Osteoblast (primary cell): ENCODE results near the gene SURF2. TPM values are rescaled to one million over a fixed set of nuclear protein-coding genes. Genes with fewer than 3 reads are reported as not detected.

ENCODE experiments used
- DNase-seq: peaks from one replicate; pipeline ENCODE4 v3.0.0; 2011; ENCODE audit warnings: low spot score, mixed read lengths; ENCODE audit not compliant: insufficient read length; ENCODE audit errors: missing footprints
- H2AFZ ChIP-seq: 2 replicates; pipeline ENCODE4 v1.6.0; 2011; ENCODE audit warnings: mild to moderate bottlenecking, low read length
- H3K27ac ChIP-seq: 2 replicates; pipeline ENCODE4 v1.5.1; 2011; ENCODE audit warnings: mild to moderate bottlenecking, low read depth, low read length, moderate library complexity
- H3K27me3 ChIP-seq: 2 replicates; pipeline ENCODE4 v1.6.0; 2012; ENCODE audit warnings: mild to moderate bottlenecking, control low read depth, inconsistent platforms, low read length, moderate library complexity; ENCODE audit not compliant: insufficient read depth
- H3K36me3 ChIP-seq: 2 replicates; pipeline ENCODE4 v1.5.1; 2011; ENCODE audit warnings: mild to moderate bottlenecking, low read length, control low read depth, moderate library complexity; ENCODE audit not compliant: insufficient read depth
- H3K4me1 ChIP-seq: 2 replicates; pipeline ENCODE4 v1.5.1; 2011; ENCODE audit warnings: mild to moderate bottlenecking, low read length, control low read depth, moderate library complexity; ENCODE audit not compliant: insufficient read depth
- H3K4me2 ChIP-seq: 2 replicates; pipeline ENCODE4 v1.6.0; 2011; ENCODE audit warnings: mild to moderate bottlenecking, low read length; ENCODE audit not compliant: insufficient read depth
- H3K4me3 ChIP-seq: fragments of 200-600 bp; sonication (generic); 3 replicates; pipeline ENCODE4 v1.5.1; 2012; ENCODE audit warnings: mild to moderate bottlenecking, low read length, inconsistent platforms; ENCODE audit not compliant: insufficient read depth
- H3K79me2 ChIP-seq: 2 replicates; pipeline ENCODE4 v1.6.0; 2012; ENCODE audit warnings: mild to moderate bottlenecking, low read length, control low read depth, inconsistent platforms; ENCODE audit not compliant: insufficient read depth
- H3K9me3 ChIP-seq: 2 replicates; pipeline ENCODE4 v1.5.1; 2011; ENCODE audit warnings: low read depth, low read length, control low read depth
- H4K20me1 ChIP-seq: 2 replicates; pipeline ENCODE4 v1.6.0; 2012; ENCODE audit warnings: mild to moderate bottlenecking, low read length, control low read depth; ENCODE audit not compliant: insufficient read depth
- total RNA-seq: library from RNA; depleted of rRNA; stranded (reverse); fragments of >200 nt; gene quantifications from 2 replicates; pipeline ENCODE4 v1.2.3, GENCODE V29; 2012
- TF ChIP-seq, protein P1 (sequence below): IDR thresholded peaks from 2 replicates; pipeline ENCODE4 v1.5.1; 2011; ENCODE audit warnings: mild to moderate bottlenecking, low read depth, low read length, moderate library complexity; ENCODE audit errors: extremely low read depth

The SURF2 gene
- total RNA-seq, 1 donor = 15.2 TPM

DNA sequence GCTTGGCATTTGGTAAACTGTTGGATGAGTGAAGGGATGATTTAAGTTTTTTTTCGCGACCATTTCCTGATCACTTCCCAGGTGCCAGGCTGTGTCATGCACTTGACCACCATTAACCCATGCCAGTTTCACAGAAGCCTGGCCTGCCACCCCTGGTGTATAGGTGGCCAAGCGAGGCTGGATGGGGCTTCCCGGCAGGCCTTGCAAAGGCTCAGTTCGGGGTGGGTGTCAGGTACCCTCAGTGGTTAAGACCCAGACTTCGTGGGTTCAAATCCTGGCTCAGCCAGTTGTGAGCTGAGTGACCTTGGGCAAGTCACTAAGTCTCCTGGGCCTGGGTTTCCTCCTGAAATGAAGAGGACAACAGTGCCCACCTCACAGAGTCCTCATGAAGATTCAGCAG is 10.8 kb upstream of the SURF2 start:
- H3K36me3 ChIP-seq = peaks cover 65% of the 10 kb centered on the region
- peaks cover 51% of the 10 kb centered on the region for H3K79me2 ChIP-seq

DNA sequence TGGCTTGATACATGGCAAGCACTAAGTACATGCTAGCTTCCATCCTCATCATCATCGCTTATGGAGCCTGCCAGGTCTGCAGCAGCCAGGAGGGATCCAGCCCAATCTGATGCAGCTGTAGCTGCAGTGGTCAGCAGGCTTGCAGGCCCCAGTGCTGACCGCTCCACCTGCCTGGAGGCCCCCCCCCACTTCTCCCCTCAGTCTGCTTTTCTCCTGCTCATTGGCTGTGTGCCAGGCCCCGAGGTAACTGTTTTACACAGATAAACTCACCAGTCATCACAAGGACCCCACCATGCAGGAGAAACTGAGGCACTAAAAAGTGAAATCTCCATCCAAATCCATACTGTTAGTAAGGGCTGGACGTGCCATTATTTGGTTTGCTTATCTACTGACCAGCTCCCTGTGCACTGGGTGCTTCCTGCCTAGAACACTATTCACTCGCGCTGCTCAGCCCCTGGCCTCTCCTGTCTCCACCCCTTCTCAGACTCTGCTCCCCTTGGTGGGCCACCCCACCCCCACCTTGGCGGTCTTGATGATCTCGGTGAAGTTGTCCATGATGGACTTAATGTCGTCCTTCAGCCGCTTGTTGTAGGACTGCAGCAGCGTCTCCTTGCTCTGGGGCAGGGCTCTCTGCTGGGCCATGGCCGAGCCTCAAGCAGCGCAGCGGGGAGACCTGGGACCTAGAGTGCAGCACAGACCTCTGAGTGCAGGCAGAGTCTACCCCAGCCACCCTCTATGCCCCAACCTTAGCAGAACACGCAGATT is 10.1 kb upstream of the SURF2 start:
- H3K4me1 ChIP-seq = peaks cover 30% of the 10 kb centered on the region
- H3K27me3 ChIP-seq = no peaks in the 10 kb centered on the region
- H4K20me1 ChIP-seq = peaks cover 46% of the 10 kb centered on the region
- H3K27ac ChIP-seq = peak overlapping the region; percentile 13
- H3K9me3 ChIP-seq = no peaks in the 10 kb centered on the region
- peak overlapping the region; percentile 100 for H3K4me3 ChIP-seq
- DNase-seq = peak; percentile 83
- TF ChIP-seq, protein P1, sequence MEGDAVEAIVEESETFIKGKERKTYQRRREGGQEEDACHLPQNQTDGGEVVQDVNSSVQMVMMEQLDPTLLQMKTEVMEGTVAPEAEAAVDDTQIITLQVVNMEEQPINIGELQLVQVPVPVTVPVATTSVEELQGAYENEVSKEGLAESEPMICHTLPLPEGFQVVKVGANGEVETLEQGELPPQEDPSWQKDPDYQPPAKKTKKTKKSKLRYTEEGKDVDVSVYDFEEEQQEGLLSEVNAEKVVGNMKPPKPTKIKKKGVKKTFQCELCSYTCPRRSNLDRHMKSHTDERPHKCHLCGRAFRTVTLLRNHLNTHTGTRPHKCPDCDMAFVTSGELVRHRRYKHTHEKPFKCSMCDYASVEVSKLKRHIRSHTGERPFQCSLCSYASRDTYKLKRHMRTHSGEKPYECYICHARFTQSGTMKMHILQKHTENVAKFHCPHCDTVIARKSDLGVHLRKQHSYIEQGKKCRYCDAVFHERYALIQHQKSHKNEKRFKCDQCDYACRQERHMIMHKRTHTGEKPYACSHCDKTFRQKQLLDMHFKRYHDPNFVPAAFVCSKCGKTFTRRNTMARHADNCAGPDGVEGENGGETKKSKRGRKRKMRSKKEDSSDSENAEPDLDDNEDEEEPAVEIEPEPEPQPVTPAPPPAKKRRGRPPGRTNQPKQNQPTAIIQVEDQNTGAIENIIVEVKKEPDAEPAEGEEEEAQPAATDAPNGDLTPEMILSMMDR = no peak
- H3K4me2 ChIP-seq = peak overlapping the region; percentile 73
- peaks cover 51% of the 10 kb centered on the region for H3K79me2 ChIP-seq
- peaks cover 65% of the 10 kb centered on the region for H3K36me3 ChIP-seq
- no peak overlapping the region for H2AFZ ChIP-seq

More for the DNA sequence above, 10.8 kb upstream of the SURF2 start:
- peaks cover 24% of the 10 kb centered on the region for H3K4me1 ChIP-seq
- H2AFZ ChIP-seq = no peak overlapping the region
- H3K9me3 ChIP-seq = no peaks in the 10 kb centered on the region
- H4K20me1 ChIP-seq = peaks cover 40% of the 10 kb centered on the region
- no peak for DNase-seq
- no peak overlapping the region for H3K27ac ChIP-seq
- H3K27me3 ChIP-seq = no peaks in the 10 kb centered on the region
- no peak overlapping the region for H3K4me2 ChIP-seq
- TF ChIP-seq, protein P1 = no peak
- no peak overlapping the region for H3K4me3 ChIP-seq

DNA sequence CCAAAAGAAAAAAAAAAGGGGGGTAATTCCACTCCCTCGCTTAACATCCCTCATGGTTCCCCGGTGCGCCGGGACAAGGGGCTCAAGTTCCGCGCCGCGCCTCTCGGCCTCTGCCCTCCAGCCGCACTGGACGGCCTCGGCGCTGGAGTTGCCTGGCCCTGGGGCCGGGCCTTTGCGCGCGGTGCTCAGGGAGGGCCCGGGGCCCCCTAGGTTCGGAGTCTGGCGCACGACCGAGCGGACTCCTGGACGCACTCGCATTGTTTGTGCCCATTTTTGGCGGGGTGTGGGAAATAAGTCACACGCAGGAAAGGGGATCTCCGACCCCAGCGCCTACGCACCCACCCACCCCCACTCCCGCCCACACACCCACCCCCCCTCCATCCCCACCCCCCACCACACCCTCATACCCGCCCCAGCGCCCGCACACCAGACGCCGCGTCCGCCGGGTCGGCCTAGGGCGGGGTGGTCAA is 8.8 kb upstream of the SURF2 start:
- Histone ChIP-seq H3K79me2 (peaks cover 51% of the 10 kb centered on the region), H3K36me3 (peaks cover 69% of the 10 kb centered on the region), H2AFZ (peak overlapping the region; percentile 32), H3K4me1 (peaks cover 39% of the 10 kb centered on the region), H3K9me3 (no peaks in the 10 kb centered on the region), H4K20me1 (peaks cover 52% of the 10 kb centered on the region), H3K4me2 (peak overlapping the region; percentile 100), H3K4me3 (peak overlapping the region; percentile 100), H3K27ac (peak overlapping the region; percentile 86), H3K27me3 (no peaks in the 10 kb centered on the region)
- TF ChIP-seq, protein P1 = no peak
- peak; percentile 95 for DNase-seq

- Histone ChIP-seq H3K9me3 (no peaks in the 10 kb centered on the region), H3K27me3 (no peaks in the 10 kb centered on the region), H3K27ac (peak within 1 kb of the TSS; percentile 86), H3K4me1 (peaks cover 39% of the 10 kb centered on the region), H3K79me2 (peaks cover 51% of the 10 kb centered on the region), H4K20me1 (peaks cover 52% of the 10 kb centered on the region), H2AFZ (peak within 1 kb of the TSS; percentile 86), H3K36me3 (peaks cover 73% of the 10 kb centered on the region), H3K4me3 (peak within 1 kb of the TSS; percentile 100), H3K4me2 (peak within 1 kb of the TSS; percentile 100)
- peak; percentile 98 for DNase-seq
- TF ChIP-seq, protein P1 = no peak
These were observed 8.2 kb upstream of the SURF2 start, which contains the start of the genes MED22 and RPL7A for GRCh38 chr9:133347985-133348717. Gene MED22 (minus strand): TSS chr9:133348131. CDS start chr9:133346662, 1,469 bp downstream. Gene RPL7A (plus strand): TSS chr9:133348218. CDS start chr9:133348244, 26 bp downstream.
